GM12872 (cell line): Measurements from ENCODE around the gene ELMOD3.

Experiments
- TF ChIP-seq, protein P1 (sequence below): IDR thresholded peaks from 3 replicates; pipeline ENCODE4 v1.5.1; 2011; ENCODE audit warnings: low read depth, mild to moderate bottlenecking, low read length, moderate library complexity; ENCODE audit not compliant: insufficient read depth

ELMOD3 gene

DNA sequence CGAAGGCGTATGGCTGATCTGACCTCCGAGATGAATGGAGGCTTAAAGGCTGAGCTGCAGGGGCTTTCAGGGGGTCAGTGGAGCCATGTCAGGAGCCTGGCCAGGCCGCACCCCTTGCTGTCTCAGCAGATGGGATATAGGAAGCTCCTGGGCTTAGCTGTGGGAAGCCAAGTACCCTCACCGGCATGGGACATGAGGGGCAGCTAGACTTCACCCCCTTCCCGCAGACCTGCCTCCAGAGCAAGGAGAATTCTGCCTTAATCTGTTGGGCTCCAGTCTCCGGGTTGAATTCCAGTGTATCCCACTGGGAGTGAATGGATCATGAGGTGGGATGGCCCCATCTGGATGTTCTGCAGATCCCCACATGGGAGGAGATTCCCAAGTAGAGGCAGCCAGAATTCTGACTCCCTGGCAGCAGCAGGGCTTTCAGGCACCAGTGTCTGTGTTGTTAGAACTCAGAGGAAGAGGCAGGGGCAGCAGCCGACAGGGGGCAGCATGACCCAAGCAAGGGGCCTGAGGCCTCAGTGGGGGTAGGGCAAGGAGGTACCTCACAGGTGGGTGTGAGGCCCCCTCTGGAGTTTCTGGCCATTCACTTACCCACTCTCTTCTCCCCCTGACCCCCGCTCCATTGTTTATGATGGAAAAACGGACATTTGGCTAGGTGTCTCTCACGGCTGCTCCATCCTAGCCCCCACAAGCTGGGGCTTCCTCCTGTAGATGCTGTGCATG, 36.5 kb downstream of the ELMOD3 start:
- TF ChIP-seq, protein P1, sequence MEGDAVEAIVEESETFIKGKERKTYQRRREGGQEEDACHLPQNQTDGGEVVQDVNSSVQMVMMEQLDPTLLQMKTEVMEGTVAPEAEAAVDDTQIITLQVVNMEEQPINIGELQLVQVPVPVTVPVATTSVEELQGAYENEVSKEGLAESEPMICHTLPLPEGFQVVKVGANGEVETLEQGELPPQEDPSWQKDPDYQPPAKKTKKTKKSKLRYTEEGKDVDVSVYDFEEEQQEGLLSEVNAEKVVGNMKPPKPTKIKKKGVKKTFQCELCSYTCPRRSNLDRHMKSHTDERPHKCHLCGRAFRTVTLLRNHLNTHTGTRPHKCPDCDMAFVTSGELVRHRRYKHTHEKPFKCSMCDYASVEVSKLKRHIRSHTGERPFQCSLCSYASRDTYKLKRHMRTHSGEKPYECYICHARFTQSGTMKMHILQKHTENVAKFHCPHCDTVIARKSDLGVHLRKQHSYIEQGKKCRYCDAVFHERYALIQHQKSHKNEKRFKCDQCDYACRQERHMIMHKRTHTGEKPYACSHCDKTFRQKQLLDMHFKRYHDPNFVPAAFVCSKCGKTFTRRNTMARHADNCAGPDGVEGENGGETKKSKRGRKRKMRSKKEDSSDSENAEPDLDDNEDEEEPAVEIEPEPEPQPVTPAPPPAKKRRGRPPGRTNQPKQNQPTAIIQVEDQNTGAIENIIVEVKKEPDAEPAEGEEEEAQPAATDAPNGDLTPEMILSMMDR, result peak; percentile 89

DNA sequence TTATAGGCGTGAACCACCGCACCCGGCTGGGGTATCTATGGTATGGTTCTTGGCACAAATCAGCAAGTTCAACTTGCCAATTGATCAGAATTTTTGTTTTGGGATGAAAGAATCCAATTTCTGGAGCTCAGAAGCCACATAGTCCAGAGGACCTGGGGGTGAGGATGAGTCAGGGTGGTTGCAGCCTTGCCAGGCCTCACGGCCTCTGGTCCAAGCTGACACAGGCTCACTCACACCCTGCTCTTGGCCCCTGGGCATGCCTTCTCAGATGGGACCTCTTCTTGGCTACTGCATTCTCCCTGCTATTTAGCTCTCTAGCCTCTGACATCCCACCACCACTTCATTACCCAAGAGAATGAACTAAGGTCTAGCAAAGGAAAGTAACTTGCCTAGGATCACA, 39.3 kb downstream of the ELMOD3 start:
- TF ChIP-seq, protein P1, result no peak

DNA sequence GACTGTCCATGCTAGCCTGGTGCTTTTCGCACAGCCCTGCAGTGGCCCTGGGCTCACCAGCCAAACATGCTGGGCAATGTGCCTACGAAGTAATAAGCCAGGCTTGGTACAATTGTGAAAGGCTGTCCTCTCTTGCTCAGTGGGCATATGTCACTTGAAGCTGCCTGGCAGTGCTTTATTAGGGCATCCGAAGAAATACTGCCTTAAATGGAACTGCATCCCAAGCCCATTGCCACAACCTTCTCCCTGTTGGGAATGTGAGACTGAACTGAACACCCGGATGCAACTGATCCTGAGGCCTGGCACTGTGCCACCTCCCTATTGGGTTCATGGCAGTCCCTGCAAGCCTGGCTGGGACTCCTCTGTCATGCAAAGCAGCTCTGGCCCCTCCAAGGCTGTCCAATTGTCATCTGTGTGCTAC, 39.7 kb downstream of the ELMOD3 start:
- TF ChIP-seq, protein P1, result no peak

DNA sequence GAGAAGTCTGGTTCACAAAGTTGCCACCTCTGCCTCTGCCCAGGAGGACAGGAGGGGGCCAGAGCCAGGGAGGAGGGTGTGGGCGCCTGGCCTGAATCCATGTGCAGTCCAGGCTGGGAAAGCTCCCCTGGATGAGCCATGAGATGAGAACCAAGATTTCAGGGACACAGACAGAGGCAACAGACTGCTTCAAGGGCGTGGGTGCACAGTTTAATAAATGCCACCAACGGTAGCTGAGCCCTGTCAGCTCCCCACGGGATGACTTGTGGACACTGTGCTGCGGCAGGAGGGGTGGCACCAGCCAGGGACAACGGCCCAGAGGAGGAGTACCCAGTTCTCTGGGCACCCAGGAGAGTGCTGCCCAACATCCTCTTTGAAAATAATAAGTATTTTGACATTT, 40.4 kb downstream of the ELMOD3 start:
- TF ChIP-seq, protein P1, result no peak

DNA sequence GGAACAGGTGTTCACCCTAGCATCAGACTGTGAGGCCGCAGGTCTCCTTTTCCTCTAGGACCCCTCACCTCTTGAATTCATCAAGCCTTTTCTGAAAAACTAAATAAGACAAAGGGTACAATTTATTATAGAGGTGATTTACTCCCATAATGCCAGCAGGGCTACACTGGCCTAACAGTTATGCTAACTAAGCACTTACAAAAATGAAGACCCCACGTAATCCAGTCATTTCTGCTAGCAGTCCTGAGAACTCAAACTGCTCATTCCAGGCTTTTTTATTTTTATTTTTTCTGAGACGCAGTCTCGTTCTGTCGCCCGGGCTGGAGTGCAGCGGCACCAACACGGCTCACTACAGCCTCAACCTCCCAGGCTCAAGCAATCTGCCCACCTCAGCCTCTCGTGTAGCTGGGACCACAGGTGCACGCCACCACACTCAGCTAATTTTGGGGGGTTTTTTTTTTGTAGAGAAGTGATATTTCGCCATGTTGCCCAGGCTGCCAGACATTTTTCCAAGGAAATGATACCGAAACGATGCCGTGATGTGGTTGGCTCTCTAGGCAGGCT, 41.4 kb downstream of the ELMOD3 start:
- TF ChIP-seq, protein P1, result no peak

DNA sequence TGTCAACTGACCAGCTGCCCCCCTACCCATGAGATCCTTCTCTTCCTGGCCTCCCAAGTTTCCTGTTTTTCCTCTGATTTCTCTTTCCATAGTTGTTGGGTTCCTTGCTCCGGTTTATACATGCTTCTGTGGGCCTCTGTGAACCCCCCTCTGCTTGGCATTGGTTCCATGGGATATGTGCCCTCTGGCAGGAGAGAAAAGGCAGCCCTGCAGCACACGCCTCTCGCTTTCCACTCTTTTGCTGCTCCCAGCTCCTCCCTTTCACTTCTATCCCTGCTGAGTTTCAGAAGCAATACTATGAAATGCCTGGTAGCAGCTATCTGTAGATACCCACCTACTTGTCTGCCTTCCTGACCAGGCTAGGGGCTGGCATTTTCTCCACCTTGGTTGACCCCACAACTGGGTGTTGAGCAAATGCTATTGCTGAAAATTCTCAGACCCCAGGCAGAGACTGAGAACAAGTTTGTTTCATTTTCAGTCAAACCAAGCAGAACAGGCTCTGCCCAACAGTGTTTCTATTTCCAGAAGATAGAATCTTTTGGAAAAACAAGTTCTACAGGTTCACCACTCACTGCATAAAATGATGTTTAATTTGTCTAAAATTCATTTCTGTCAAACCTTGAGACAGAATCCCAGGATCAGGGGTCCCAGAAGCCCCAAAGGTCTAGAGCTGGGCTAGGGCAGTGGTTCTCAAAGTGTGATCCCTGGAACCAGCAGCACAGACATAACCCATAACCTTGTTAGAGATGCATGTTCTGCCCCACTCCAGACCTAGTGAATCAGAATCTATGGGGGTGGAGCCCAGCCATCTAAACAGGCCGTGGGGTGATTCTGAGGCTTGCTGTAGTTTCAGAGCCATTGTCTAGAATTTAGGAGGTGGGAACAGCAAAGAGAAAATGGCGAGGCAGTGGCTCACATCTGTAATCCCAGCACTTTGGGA, 42.2 kb downstream of the ELMOD3 start:
- TF ChIP-seq, protein P1, result no peak

DNA sequence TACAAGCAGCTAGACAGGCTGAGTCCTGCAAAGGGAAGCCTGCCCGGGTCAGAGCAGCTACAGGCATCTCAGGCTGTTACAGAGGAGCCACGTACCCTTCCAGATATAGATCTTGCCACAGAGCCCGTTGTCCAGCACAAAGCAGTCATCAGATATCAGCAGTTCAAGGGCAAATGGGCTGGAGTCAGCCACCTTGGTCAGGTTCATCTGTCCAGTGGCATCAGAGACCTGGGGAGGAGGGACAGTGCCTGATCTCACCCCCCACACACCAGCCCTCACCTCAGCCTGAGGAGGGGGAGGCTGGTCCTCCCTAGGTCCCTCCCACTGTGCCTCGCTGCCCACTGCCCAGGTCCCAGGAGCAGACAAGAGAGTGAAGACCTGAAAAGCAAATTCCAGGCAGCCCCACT, 43.4 kb downstream of the ELMOD3 start:
- TF ChIP-seq, protein P1, result no peak
